ENCODE measurements around the gene C1QTNF4. TPM values are rescaled to one million over a fixed set of nuclear protein-coding genes. Genes with fewer than 3 reads are reported as not detected.
"Not testable (repeated sequence)": the region's sequence is repeated elsewhere in the genome, so short reads cannot be mapped to it uniquely, and the experiment has no call there.

The C1QTNF4 gene
- total RNA-seq, 4 donors from 2014 or later, result 1.2 to 4.4 TPM; not detected in 2

GRCh38 chr11:47552566-47553405, 41.4 kb downstream of the C1QTNF4 start, which contains the start of gene CELF1:
TSS of gene CELF1 (minus strand) at chr11:47553132. CDS start at chr11:47499523, 53,609 bp downstream.
- Histone ChIP-seq H3K9me3 (no peaks in the 10 kb centered on the region), H3K36me3 (no peaks in the 10 kb centered on the region), H3K4me3 (peak within 1 kb of the TSS; percentile 90 to 99 (median 97)), H3K27ac (peak within 1 kb of the TSS; percentile 85 to 98 (median 94)), H3K27me3 (no peaks in the 10 kb centered on the region), H3K4me1 (peaks cover 0 to 30% (median 2%) of the 10 kb centered on the region in 4 donors)
- TF ChIP-seq CTCF (IDR thresholded peaks at IDR 0.05), result peak; percentile 82 to 97 (median 92)
- TF ChIP-seq POLR2A (IDR thresholded peaks at IDR 0.05), result peak; percentile 26 to 55
- peak; percentile 90 to 96 (median 95) for DNase-seq

- Histone ChIP-seq H3K9me3 (no peaks in the 10 kb centered on the region), H3K27me3 (no peaks in the 10 kb centered on the region), H3K27ac (peak overlapping the region; percentile 85 to 98 (median 94)), H3K4me3 (peak overlapping the region; percentile 90 to 99 (median 97)), H3K4me1 (peaks cover 0 to 30% (median 2%) of the 10 kb centered on the region in 4 donors), H3K36me3 (no peaks in the 10 kb centered on the region)
- TF ChIP-seq CTCF (IDR thresholded peaks at IDR 0.05), result no peak
- no peak for TF ChIP-seq POLR2A (IDR thresholded peaks at IDR 0.05)
- DNase-seq, result peak in 1 of 3 donors; percentile 24
Observed at GRCh38 chr11:47552056-47552565, 42.1 kb downstream of the C1QTNF4 start.

GRCh38 chr11:47551086-47551485, 43.1 kb downstream of the C1QTNF4 start:
- no peak for DNase-seq

GRCh38 chr11:47550288-47551047, 43.7 kb downstream of the C1QTNF4 start:
- Histone ChIP-seq H3K36me3 (peaks cover 0 to 3% (median 0%) of the 10 kb centered on the region in 3 donors), H3K9me3 (no peaks in the 10 kb centered on the region), H3K27ac (no peak overlapping the region), H3K4me1 (peaks cover 0 to 30% (median 2%) of the 10 kb centered on the region in 4 donors), H3K4me3 (no peak overlapping the region), H3K27me3 (no peaks in the 10 kb centered on the region)
- TF ChIP-seq CTCF (IDR thresholded peaks at IDR 0.05), result no peak
- TF ChIP-seq POLR2A (IDR thresholded peaks at IDR 0.05), result no peak
- no peak for DNase-seq

More at GRCh38 chr11:47551086-47551485, 43.1 kb downstream of the C1QTNF4 start:
- no peaks in the 10 kb centered on the region for H3K27me3 ChIP-seq
- H3K9me3 ChIP-seq, result no peaks in the 10 kb centered on the region
- H3K27ac ChIP-seq, result peak overlapping the region in 2 of 4 donors; percentile 92 to 97
- H3K36me3 ChIP-seq, result peaks cover 0 to 3% (median 0%) of the 10 kb centered on the region in 3 donors
- H3K4me3 ChIP-seq, result peak overlapping the region in 1 of 4 donors; percentile 97
- H3K4me1 ChIP-seq, result peaks cover 0 to 30% (median 2%) of the 10 kb centered on the region in 4 donors
- peak in 4 of 6 experiments; percentile 32 to 49 (median 42) for TF ChIP-seq CTCF (IDR thresholded peaks at IDR 0.05)
- TF ChIP-seq POLR2A (IDR thresholded peaks at IDR 0.05), result no peak

- H3K4me1 ChIP-seq, result peaks cover 0 to 28% (median under 1%) of the 10 kb centered on the region in 4 donors
- H3K36me3 ChIP-seq, result not testable (repeated sequence)
Observed at GRCh38 chr11:47546274-47546673, 47.9 kb downstream of the C1QTNF4 start.

More at GRCh38 chr11:47546274-47546673, 47.9 kb downstream of the C1QTNF4 start:
- H3K27me3 ChIP-seq, H3K4me3 ChIP-seq, H3K9me3 ChIP-seq, H3K27ac ChIP-seq, DNase-seq: not testable (repeated sequence)

Data from Peyer's patch (tissue), 4 donors.